GM19025 (cell line): ENCODE data around the gene CALHM2.
"Not testable (repeated sequence)": the region's sequence is repeated elsewhere in the genome, so short reads cannot be mapped to it uniquely, and the experiment has no call there.

Experiments
- ATAC-seq: cut with Tn5 transposase; IDR thresholded peaks from one replicate; pipeline ENCODE4 v1.9.1; 2021; ENCODE audit warnings: mild to moderate bottlenecking, low read depth, moderate library complexity; ENCODE audit not compliant: unreplicated experiment

Gene CALHM2, protein sequence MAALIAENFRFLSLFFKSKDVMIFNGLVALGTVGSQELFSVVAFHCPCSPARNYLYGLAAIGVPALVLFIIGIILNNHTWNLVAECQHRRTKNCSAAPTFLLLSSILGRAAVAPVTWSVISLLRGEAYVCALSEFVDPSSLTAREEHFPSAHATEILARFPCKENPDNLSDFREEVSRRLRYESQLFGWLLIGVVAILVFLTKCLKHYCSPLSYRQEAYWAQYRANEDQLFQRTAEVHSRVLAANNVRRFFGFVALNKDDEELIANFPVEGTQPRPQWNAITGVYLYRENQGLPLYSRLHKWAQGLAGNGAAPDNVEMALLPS

DNA sequence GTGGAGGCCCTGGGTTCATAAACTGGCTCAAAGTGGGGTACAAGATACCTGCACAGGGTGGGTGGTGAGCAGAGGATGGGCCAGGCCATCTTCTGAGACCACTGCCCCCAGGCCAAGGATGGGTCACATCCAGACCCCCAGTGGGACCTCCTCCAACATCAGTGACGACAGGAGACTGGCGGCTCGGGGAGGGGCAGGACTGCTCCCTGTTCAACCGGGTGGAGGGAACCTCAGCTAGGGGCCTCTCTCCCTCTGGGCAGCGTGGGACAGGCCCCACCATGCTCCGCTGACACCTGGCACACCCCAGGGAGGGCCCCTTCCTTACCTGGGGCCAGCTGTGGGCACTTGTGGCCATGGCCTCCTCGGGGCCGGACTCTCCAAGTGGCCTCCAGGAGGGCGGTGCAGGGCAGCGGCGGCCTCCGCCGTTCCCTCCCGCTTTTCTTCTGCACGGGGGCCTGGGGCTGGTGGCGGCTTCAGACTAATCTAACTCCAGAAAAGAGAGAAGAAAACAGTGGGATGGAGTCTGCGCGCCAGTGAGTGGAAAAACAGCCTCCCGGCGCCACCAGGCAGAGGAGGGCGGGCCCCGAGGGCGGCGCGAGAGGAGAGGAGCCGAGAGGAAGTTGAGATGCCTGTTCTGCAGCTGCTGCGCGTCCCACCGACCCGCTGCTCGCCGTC lies at the start of gene CALHM2:
TSS of gene CALHM2 (minus strand) at position 540 of the 675 bp plus-strand sequence. CDS start 2,429 bp downstream, outside the sequence.
- ATAC-seq = peak; percentile 62

DNA sequence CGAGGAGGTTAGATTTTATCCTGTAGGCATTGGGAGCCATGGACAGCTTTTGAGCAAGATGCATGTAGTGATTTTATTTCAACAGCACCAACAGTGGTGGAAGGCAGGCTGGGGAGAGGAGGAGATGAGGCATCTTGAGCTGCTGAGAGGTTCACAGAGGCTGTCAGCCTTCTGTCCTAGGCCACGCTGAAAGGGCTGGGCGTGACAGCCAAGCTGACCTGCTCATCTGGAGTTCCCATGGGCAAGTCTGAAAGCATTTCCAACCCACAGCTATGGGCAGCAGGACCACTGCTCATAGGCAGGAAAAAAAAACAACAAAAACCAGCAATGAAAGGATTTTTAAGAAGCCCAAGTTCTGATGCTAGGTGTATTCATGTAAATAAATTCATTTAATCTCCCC lies 49.0 kb upstream of the CALHM2 start:
- ATAC-seq = no peak

DNA sequence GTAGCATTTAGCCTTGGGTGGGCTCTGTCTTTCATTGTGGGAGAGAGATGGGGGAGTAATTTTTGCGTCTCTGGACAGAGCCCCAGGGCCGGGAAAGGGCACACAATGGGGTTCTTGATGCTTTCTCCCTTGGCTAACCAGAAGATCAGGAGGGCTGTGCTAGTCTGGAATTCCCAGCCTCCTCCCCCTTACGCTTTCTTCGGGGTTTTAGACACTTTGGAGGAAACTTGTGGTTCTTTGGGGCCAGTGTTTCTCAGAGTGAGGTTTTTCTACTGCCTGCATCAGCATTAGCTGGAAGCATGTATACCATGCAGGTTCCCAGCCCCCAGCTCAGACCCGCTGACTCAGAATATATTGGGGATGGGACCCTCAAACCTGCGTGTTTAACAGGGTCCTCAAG lies 48.3 kb upstream of the CALHM2 start:
- ATAC-seq = no peak

DNA sequence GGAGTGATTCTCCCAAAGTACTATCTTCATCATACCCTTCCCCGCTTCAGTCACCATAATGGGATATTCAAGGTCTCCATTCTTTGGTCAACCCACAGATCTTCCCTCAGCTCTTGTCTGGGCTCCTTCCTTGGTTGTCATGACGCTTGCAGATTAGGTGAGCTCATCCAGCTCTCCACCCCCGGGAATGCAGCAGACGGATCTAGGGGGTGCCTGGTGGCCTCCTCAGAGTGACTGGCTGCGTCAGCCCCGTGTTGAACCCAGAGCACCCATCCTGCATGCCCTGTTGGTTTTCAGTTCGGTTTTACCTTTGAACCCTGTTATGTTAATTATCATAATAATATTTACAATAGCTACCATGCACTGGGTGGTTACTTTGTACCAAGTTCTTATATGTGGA lies 47.7 kb upstream of the CALHM2 start:
- no peak for ATAC-seq

DNA sequence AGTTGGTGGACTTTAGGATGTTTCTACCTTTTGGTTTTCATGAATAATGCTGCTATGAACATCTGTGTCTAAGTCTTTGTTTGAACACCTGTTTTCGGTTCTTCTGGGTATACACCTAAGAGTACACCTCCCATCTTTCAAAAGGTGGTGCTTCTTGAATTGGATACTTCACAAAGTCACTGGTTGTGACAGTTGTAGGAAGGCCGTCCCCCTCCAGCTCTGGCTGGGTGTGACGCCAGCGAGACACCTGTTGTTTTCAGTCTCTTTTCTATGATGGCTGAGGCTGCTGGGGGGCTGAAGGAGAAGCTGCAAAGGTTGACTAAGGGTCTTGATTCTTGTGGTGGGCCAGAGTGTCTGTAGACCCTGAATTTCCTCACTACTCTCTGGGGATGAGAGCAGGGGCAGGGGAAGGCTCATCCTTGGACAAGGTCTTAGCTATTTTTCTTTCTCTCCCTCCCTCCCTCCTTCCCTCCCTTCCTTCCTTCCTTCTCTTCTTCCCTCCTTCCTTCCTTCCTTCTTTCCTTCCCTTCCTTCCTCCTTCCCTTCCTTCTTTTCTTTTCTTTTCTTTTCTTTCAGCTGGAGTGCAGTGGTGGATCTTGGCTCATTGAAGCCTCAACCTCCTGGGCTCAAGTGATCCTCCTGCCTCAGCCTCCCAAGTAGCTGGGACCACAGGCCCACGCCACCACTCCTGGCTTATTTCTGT lies 46.9 kb upstream of the CALHM2 start:
- ATAC-seq = no peak

DNA sequence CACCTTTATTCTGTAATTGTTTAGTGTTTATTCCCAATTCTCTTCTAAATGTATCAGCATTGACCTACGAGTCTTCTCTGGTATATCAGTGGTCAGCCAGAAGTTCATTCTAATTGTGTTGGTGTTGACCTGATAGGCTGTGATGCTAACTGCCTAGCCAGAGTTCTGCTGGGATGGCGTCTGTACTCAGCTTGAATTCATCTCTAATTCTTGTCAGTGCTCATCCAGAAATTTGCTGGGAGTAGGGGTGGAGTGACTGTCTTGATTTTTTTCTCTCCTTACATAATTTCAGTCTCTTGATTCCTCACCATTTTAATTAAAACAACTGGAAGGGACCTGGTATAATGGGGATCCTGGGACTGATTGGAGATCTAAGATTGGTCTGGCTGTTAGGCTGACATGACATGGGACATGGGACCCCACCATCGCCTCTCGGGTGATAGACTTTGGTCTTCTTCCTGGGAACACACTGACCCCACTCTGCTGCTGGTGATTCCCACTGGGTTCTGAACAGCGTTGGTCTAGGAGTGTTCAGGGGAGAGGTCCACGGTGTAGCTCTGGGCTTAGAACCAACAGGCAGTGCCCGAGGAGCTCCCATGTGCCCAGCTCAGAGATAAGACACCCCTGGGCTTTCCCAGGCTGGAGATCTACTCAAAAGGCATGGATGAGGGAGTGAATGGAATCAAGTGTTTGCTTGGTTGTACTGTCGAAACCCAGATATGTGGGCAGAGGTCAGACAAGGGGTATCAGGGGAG lies 45.2 kb upstream of the CALHM2 start:
- ATAC-seq = no peak

DNA sequence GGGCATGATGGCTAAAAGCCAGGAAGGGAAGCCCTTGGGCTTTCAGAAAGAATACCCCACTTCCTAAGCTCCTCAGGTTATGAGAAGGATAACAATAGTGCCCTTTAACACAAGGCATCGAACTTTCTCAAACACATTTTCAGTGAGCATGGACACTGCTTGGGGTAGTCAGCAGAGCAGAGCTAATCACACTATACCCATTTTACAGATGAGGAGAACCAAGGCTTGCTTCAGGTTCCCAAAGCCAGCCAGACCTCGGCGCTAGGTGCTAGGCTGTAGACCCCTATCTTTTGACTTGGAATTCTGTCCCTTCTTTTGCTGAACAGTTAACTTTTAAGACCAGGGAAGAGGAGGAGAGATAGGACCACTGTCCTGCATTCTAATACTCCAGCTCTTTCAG lies 43.2 kb upstream of the CALHM2 start:
- ATAC-seq = no peak

DNA sequence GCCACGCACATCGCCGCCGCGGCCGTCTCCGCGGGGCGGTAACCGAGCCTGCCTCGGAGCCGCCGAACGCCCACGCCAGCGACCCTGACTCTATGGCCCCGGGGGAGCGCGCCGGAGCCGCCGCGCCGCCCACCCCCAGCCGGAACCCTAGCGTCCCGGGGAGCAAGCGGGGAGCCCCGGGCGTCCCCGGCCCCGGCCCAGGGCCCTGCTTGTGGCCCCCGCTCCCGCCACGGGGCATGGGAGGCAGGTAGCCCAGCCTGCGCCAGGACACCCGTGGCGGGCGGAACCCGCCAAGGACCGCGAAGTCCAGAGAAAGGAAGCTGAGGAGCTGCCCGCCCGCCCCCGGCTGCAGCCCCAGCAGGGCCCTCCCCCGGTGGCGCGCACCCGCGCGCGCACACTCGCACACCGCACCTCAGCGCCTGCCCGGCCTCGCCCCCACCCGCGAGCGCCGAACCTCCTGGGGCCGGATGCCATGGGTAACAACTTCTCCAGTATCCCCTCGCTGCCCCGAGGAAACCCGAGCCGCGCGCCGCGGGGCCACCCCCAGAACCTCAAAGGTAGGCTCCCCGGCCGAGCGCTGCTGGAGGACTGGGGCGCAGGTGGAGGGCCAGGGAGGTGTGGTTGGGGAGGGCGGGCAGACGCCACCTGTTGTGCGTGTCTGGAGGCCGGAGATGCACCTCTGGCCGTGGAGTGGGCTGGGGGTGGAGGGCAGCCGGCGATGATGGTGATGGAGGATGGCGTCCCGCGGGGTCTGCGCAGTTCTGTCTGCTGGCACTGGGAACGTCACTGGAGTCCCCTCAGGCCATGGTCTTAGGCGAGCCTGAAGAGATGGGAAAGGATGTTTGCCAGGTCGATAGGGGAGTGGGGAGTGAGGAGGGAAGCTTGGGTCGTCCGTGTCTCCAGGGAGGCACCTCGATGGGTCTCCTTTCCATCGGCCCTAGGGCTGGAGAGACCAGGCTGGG lies 42.0 kb upstream of the CALHM2 start:
- ATAC-seq = no peak

DNA sequence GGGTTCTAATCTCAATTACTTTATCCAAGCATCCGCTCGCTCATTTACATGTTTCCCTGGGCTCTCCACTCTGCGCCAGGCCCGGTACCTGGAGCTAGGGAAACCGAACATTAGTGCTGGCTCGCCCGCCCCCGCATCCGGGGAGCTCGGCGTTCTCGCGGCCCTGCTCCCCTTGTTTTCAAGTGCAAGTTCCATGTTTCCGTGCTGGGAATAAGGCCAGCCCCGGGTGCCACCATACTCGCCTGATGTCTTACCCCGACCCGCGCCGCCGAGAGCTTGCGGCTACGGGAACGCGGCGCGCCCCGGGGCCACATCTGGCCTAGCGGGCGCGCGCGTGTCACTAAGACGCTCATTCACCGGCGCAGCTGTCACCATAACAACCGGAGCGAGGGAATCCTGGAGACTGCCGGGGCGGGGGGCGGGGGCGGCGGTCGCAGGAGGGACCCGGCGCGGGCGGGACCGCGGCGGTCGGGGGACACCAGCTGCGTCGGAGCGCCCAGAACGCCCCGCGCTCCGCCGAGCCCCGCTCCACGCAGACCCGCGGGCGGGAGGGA lies 41.3 kb upstream of the CALHM2 start, which contains the start of gene NEURL1:
TSS of gene NEURL1 (plus strand) at position 344 of the 554 bp plus-strand sequence. CDS start 683 bp downstream, outside the sequence.
- no peak for ATAC-seq

DNA sequence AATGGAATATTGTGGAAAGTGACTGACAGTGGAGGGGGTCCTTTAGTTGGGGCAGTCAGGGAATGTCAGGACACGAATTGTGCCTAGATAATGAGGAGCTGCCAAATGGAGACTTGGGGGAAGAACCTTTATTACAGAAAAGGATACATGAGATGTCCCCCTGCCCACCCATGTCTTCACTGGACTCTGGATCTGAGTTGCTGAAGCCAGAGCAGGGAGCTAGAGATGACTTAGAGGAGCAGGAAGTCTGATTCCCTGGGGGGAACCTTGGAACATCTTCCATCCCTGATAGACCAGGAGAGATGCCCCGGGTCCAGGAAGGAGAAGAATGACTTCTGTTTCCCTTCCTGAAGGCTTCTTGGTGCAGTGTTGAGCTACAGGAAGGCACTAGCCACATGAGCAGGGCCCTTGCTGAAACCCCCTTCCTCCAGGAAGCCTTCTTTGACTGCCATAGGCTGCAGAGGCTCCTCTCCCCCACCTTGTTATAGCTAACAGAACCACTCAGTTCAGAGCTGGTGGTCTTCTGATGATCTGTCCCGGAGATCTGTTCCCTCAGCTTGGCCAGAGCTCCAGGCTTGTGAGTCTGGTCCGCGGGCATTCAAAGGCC lies 40.6 kb upstream of the CALHM2 start:
- no peak for ATAC-seq

DNA sequence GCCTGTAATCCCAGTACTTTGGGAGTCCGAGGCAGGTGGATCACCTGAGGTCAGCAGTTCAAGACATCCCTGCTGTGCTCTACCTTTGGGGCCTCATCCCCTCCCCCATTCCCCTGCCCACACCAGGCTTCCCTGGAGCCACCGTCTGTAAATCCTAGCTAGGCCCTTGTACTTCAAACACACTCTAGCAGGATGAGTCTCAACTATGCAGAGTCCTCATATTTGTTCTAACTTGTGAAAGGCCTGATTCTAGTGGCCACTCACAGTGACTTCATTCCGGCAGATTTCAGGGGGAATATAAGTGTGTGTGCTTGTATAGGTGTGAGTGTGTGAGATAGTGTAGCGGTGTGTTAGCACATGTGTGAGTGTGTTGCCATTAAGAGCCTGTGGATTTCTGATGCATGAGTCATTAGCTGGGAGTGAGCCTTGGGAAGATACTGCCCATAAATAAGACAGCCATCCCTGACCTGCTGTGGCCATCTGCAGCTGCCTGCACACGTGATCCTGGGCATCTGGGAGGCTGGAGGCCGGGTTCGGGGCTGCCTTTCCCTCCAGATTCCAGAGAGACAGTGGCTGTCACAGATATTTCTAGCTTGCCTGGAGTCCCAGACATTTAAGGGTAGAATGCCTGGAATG lies 39.7 kb upstream of the CALHM2 start:
- no peak for ATAC-seq

DNA sequence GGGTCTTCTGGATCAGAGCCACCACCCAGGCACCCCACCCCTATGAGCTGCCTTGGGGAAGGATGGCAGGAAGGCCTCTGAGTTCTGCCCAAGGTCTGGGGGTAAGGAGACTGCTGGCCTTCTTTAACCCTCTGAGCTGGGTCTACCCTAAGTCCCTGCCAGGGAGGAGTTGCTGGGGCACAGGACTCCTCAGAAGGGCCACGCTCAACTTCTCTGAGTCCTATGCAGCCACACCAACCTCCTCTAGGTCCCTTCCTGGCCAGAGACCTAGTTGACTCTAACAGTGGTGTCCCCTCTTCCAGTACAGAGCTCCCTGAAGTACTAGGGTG lies 38.8 kb upstream of the CALHM2 start:
- ATAC-seq = no peak

DNA sequence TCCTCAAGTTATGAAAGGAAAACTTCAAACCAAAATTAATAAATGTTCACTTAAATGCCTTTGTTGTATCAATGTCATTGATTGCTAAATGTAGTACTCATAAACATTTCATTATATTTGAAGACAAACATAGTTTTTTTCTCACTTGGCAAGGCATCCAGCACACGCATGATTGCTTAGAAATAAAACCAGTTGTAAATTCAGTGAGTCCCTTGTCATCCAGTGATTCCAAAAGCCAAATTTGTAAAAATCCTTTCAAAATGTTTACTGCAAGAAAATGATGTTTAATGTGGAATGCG lies 35.2 kb upstream of the CALHM2 start:
- no peak for ATAC-seq

DNA sequence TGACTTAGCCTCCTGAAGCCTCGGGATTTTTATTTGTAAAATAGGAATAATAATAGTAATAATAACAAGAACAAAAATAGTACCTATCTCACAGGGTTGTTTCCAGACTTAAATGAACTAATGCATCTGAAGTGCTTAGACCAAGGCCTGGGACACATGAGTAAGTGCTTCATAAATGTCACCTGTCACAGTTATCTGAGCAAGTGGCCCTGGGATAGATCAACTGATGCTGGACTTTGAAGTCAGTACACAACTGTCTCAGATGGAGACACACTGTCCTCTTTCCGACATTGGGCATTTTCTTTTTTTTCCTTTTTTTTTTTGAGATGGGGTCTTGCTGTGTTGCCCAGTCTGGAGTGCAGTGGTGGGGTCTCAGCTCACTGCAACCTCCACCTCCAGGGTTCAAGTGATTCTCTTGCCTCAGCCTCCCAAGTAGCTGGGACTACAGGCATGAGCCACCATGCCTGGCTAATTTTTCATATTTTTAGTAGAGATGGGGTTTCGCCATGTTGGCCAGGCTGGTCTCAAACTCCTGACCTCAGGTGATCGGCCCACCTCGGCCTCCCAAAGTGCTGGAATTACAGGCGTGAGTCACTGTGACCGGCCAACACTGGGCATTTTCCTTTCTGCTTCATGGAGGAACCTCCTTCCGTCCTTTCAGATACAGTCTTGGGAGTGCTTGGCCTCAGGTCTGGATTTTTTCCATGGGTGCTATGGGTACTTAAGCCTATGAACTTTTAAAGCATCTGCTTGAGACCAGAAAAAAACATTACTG lies 34.7 kb upstream of the CALHM2 start:
- not testable (repeated sequence) for ATAC-seq

DNA sequence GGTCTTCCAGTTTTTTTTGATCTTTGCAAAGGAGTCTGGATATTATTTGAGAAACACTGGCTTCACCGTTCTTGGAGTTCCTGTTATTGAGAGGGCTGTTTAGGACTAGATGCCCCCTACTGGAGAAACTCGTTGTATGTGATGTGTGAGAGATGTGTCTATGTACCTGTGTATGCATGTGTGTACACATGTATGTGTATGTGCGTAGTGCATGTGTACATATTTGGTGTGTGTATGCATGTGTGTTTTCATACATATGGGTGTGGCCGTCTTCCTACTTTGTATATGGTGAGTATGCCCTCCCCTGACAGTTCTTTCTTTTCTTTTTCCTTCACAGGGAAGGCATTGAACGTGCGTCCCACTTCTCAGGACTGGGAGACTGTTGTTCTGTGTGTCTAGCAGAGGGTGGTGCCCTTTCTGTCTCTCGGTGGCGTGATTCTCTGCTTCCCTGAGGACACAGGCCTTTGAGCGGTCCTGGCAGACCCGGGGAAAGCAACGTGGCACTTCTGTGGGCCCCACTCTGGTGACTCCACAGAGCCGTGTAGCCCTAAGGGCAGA lies 29.9 kb upstream of the CALHM2 start:
- peak; percentile 51 for ATAC-seq

DNA sequence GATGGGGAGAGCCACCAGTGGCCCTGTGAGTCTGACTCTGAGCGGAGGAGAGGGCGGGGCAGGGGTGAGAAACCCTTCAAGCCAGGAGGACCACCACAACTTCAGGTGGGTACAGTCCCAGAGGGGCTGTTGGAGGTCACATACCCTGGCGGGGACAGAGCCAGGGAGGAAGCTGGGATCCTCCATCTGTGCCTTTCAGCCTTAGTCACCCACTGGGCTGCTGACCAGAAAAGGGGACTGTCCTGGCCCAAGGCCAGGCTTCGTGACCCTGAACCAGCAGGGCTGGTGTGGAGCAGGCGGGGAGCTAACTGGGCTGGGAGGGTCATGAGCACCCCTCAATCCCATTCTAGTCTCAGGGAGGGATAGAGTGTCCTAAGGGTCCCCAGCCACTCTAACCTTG lies 28.4 kb upstream of the CALHM2 start:
- ATAC-seq = no peak

DNA sequence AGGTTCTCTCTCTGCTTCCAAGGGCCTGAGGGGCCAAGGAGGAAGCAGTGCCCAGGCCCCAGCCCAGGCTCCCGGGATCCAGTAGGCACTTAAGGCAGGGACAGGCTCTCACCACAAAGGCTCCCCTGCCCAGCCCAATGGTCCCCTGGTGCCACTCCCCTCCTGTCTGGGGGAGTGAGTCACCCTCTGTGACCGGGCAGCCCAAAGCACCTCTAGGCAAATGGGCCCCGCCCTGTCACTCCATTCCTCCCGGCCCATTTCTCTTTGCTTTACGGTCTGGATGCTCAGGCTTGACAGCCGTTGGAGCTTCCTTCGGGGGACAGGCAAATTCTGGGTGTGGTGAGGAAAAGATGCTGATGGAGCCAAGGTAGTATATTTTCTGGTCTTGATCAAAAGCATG lies 27.0 kb upstream of the CALHM2 start, which contains the start of gene CALHM3:
TSS of gene CALHM3 (minus strand) at position 106 of the 400 bp plus-strand sequence. CDS start 208 bp downstream, outside the sequence.
- ATAC-seq = no peak

DNA sequence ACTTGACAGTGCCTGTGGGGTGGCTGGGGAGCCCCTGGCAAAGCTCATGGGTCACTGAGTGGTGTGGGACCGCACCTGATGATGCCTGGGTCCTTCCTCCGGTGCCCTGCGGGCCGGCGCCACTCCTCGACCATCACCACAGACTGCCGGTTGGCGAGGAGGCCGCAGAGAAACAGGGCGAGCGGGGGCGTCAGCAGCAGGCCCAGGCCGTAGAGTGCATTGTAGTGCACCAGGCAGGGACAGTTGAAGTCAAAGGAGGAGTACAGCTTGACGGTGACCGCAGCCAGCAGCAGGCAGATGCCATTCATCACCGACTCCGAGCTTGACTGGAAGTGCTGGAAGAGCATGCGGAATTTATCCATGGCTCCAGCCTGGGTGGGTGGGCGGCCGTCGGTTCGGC lies 26.5 kb upstream of the CALHM2 start:
- ATAC-seq = no peak
